ENCODE data around the gene CHSY1.

DNA sequence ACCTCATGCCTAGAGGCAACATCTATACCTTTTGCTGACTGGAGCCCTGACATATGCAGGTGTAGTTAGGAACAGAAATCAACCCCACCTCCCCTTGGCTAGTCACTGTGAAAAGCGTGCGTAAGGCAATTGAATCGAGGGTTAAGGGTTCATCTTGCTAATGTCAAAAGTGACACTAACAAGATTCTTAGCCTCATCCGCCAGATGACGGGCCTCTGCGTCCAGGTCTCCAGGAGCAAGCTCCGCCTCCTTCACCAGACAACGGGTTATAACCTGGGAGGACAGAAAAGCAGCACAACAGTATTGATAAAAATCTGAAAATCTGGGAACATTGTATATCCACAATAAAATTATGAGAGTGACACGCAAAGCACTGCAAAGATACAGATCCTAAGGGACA lies 20.7 kb upstream of the CHSY1 start:
- TF ChIP-seq, protein P1, sequence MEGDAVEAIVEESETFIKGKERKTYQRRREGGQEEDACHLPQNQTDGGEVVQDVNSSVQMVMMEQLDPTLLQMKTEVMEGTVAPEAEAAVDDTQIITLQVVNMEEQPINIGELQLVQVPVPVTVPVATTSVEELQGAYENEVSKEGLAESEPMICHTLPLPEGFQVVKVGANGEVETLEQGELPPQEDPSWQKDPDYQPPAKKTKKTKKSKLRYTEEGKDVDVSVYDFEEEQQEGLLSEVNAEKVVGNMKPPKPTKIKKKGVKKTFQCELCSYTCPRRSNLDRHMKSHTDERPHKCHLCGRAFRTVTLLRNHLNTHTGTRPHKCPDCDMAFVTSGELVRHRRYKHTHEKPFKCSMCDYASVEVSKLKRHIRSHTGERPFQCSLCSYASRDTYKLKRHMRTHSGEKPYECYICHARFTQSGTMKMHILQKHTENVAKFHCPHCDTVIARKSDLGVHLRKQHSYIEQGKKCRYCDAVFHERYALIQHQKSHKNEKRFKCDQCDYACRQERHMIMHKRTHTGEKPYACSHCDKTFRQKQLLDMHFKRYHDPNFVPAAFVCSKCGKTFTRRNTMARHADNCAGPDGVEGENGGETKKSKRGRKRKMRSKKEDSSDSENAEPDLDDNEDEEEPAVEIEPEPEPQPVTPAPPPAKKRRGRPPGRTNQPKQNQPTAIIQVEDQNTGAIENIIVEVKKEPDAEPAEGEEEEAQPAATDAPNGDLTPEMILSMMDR (IDR thresholded peaks at IDR 0.05; ENCODE audit: low read depth, low read length) = no peak
- no peak for TF ChIP-seq EZH2phosphoT487 (IDR thresholded peaks at IDR 0.05; ENCODE audit: low read depth)
